HG03575 (cell line): ENCODE results near the gene INPP5E.

Experiments used
- ATAC-seq: cut with Tn5 transposase; IDR thresholded peaks from one replicate; pipeline ENCODE4 v1.9.1; 2021; ENCODE audit not compliant: unreplicated experiment, insufficient number of reproducible peaks, low FRiP score; ENCODE audit errors: extremely low read depth

Gene INPP5E

GRCh38 chr9:136474974-136475865 lies 35.6 kb upstream of the INPP5E start:
- ATAC-seq = no peak

GRCh38 chr9:136474021-136474640 lies 34.5 kb upstream of the INPP5E start:
- no peak for ATAC-seq

GRCh38 chr9:136473354-136473721 lies 33.7 kb upstream of the INPP5E start:
- ATAC-seq = no peak

- ATAC-seq = no peak
Observed at GRCh38 chr9:136472640-136473353, 33.2 kb upstream of the INPP5E start.

GRCh38 chr9:136471802-136472487 lies 32.3 kb upstream of the INPP5E start:
- ATAC-seq = no peak

- no peak for ATAC-seq
Observed at GRCh38 chr9:136470792-136471469, 31.3 kb upstream of the INPP5E start.

- no peak for ATAC-seq
Observed at GRCh38 chr9:136470356-136470755, 30.7 kb upstream of the INPP5E start.

GRCh38 chr9:136467766-136468165 lies 28.1 kb upstream of the INPP5E start:
- no peak for ATAC-seq

- no peak for ATAC-seq
Observed at GRCh38 chr9:136466155-136466541, 26.5 kb upstream of the INPP5E start.

GRCh38 chr9:136465500-136466154 lies 26.0 kb upstream of the INPP5E start:
- no peak for ATAC-seq

GRCh38 chr9:136464241-136464640 lies 24.6 kb upstream of the INPP5E start:
- no peak for ATAC-seq

GRCh38 chr9:136463578-136463977 lies 23.9 kb upstream of the INPP5E start:
- ATAC-seq = no peak

GRCh38 chr9:136462664-136463063 lies 23.0 kb upstream of the INPP5E start:
- no peak for ATAC-seq

GRCh38 chr9:136460772-136461325 lies 21.2 kb upstream of the INPP5E start:
- ATAC-seq = no peak

GRCh38 chr9:136459425-136459824 lies 19.8 kb upstream of the INPP5E start:
- no peak for ATAC-seq

- ATAC-seq = no peak
Observed at GRCh38 chr9:136457326-136457725, 17.7 kb upstream of the INPP5E start.

- no peak for ATAC-seq
Observed at GRCh38 chr9:136456258-136456657, 16.6 kb upstream of the INPP5E start.
